WTC11 (cell line): ENCODE measurements around the gene DGKQ. TPM values are rescaled to one million over a fixed set of nuclear protein-coding genes. Genes with fewer than 3 reads are reported as not detected.

Source experiments
- ATAC-seq: fragments of 200-7000 bp; cut with Tn5 transposase; 2 replicates; pipeline ENCODE4 v1.10.0; 2021; ENCODE audit warnings: mild to moderate bottlenecking, moderate library complexity
- CTCF ChIA-PET: fragments of 300-600 bp; sonication (Branson Sonifier 250); formaldehyde crosslinking; loops from one replicate; lab custom pipeline; 2021; ENCODE audit warnings: antibody characterized with exemption; lab: Charles Lee
- POLR2A ChIA-PET: fragments of 350-600 bp; sonication (Branson Sonifier 250); formaldehyde crosslinking; loops from one replicate; lab custom pipeline; 2021; ENCODE audit warnings: antibody characterized with exemption; lab: Charles Lee
- DNase-seq: peaks from one replicate; pipeline ENCODE4 v3.0.0; 2021; ENCODE audit warnings: low spot score
- H3K27ac Mint-ChIP-seq: 2 replicates; pipeline ENCODE4 v1.8.0; 2021; ENCODE audit warnings: mixed read lengths
- H3K27me3 Mint-ChIP-seq: 2 replicates; pipeline ENCODE4 v1.8.0; 2021; ENCODE audit warnings: low read depth, mild to moderate bottlenecking, moderate library complexity, mixed read lengths
- H3K36me3 Mint-ChIP-seq: 2 replicates; pipeline ENCODE4 v1.8.0; 2021; ENCODE audit warnings: mixed read lengths
- H3K4me1 Mint-ChIP-seq: 2 replicates; pipeline ENCODE4 v1.8.0; 2022; ENCODE audit warnings: mixed read lengths
- H3K4me3 Mint-ChIP-seq: 2 replicates; pipeline ENCODE4 v1.8.0; 2021; ENCODE audit warnings: mild to moderate bottlenecking, moderate library complexity, mixed read lengths
- H3K9me3 Mint-ChIP-seq: 2 replicates; pipeline ENCODE4 v1.8.0; 2021; ENCODE audit warnings: mixed read lengths
- AR ChIP-seq: fragments of 250-450 bp; sonication (Bioruptor Pico); IDR thresholded peaks from 2 replicates; pipeline ENCODE4 v1.9.0; 2021; ENCODE audit warnings: mild to moderate bottlenecking
- ATF6 ChIP-seq: sonication (generic); formaldehyde crosslinking; IDR thresholded peaks from 2 replicates; pipeline ENCODE4 v1.8.1; 2023; ENCODE audit warnings: mild to moderate bottlenecking, missing genetic modification reagents
- E2F1 ChIP-seq: sonication (generic); formaldehyde crosslinking; IDR thresholded peaks from 2 replicates; pipeline ENCODE4 v1.8.0; 2022; ENCODE audit warnings: mild to moderate bottlenecking, missing genetic modification reagents
- KAT7 ChIP-seq: sonication (generic); formaldehyde crosslinking; IDR thresholded peaks from 2 replicates; pipeline ENCODE4 v1.8.1; 2023; ENCODE audit warnings: missing genetic modification reagents, mild to moderate bottlenecking, borderline replicate concordance
- MYBL2 ChIP-seq: sonication (generic); formaldehyde crosslinking; IDR thresholded peaks from 2 replicates; pipeline ENCODE4 v1.8.1; 2023; ENCODE audit warnings: mild to moderate bottlenecking, moderate library complexity, missing genetic modification reagents
- OVOL2 ChIP-seq: fragments of 250-450 bp; sonication (Bioruptor Pico); IDR thresholded peaks from 2 replicates; pipeline ENCODE4 v1.9.0; 2021; ENCODE audit warnings: mild to moderate bottlenecking, borderline replicate concordance
- RELA ChIP-seq: sonication (generic); formaldehyde crosslinking; IDR thresholded peaks from 2 replicates; pipeline ENCODE4 v1.8.1; 2022; ENCODE audit warnings: missing genetic modification reagents, mild to moderate bottlenecking, borderline replicate concordance
- RORB ChIP-seq: fragments of 250-450 bp; sonication (Bioruptor Pico); IDR thresholded peaks from 2 replicates; pipeline ENCODE4 v1.9.0; 2021; ENCODE audit warnings: mild to moderate bottlenecking
- SMAD3 ChIP-seq: sonication (generic); formaldehyde crosslinking; IDR thresholded peaks from 2 replicates; pipeline ENCODE4 v1.8.0; 2022; ENCODE audit warnings: missing genetic modification reagents, mild to moderate bottlenecking, borderline replicate concordance
- STAT6 ChIP-seq: sonication (generic); formaldehyde crosslinking; conservative IDR thresholded peaks from 2 replicates; pipeline ENCODE4 v1.8.1; 2023; ENCODE audit warnings: mild to moderate bottlenecking, low read depth, missing genetic modification reagents, moderate library complexity
- TEAD1 ChIP-seq: sonication (generic); formaldehyde crosslinking; IDR thresholded peaks from 2 replicates; pipeline ENCODE4 v1.8.0; 2022; ENCODE audit warnings: mild to moderate bottlenecking, missing genetic modification reagents
- TEAD4 ChIP-seq: sonication (generic); formaldehyde crosslinking; IDR thresholded peaks from 2 replicates; pipeline ENCODE4 v1.8.0; 2022; ENCODE audit warnings: mild to moderate bottlenecking, missing genetic modification reagents
- USF1 ChIP-seq: sonication (generic); formaldehyde crosslinking; IDR thresholded peaks from 2 replicates; pipeline ENCODE4 v1.8.0; 2022; ENCODE audit warnings: mild to moderate bottlenecking, missing genetic modification reagents
- ZNF232 ChIP-seq: sonication (generic); formaldehyde crosslinking; IDR thresholded peaks from 2 replicates; pipeline ENCODE4 v1.8.0; 2022; ENCODE audit warnings: mild to moderate bottlenecking, missing genetic modification reagents
- ZNF396 ChIP-seq: fragments of 250-450 bp; sonication (Bioruptor Pico); IDR thresholded peaks from 2 replicates; pipeline ENCODE4 v1.8.0; 2021; ENCODE audit warnings: mild to moderate bottlenecking, moderate library complexity, borderline replicate concordance
- total RNA-seq: library from RNA; stranded (reverse); gene quantifications from 3 replicates; pipeline ENCODE4 v1.2.3, GENCODE V29; 2021

The DGKQ gene
- total RNA-seq, 1 experiment from 2014 or later: 19.3 TPM

- CTCF ChIA-PET: interaction anchor here (1.1 to 1.9 kb wide), 2 partner anchors 10 to 72 kb away, joined by 3 to 5 read pairs; no protein-coding TSS in a partner anchor
- no peaks in the 10 kb centered on the region for H3K36me3 Mint-ChIP-seq
- peaks cover 2% of the 10 kb centered on the region for H3K4me1 Mint-ChIP-seq
- H3K9me3 Mint-ChIP-seq: no peaks in the 10 kb centered on the region
- no peak overlapping the region for H3K27ac Mint-ChIP-seq
- peak overlapping the region; percentile 39; the same call in 1 of the 2 replicates for H3K4me3 Mint-ChIP-seq
- ATAC-seq (no peak), DNase-seq (no peak)
- H3K27me3 Mint-ChIP-seq: peaks cover 63% of the 10 kb centered on the region
- TF ChIP-seq RELA (no peak), E2F1 (CRISPR knock-in tag) (no peak), KAT7 (CRISPR knock-in tag) (no peak), ZNF232 (CRISPR knock-in tag) (no peak), SMAD3 (CRISPR knock-in tag) (no peak), MYBL2 (no peak), TEAD1 (CRISPR knock-in tag) (no peak), STAT6 (CRISPR knock-in tag) (no peak), OVOL2 (CRISPR knock-in tag) (no peak), ZNF396 (CRISPR knock-in tag) (no peak), ATF6 (no peak), AR (CRISPR knock-in tag) (no peak), USF1 (no peak), RORB (CRISPR knock-in tag) (no peak), TEAD4 (no peak)
- TF ChIP-seq, all 79 proteins: peak for 0
- POLR2A ChIA-PET: no interaction called here
These were observed 24.8 kb upstream of the DGKQ start for GRCh38 chr4:998096-998691.
